Transverse colon (tissue), 4 donors: ENCODE results near the gene GABRB1.

Experiments used
- EP300 ChIP-seq: sonication (generic); formaldehyde crosslinking; IDR thresholded peaks from one replicate; pipeline ENCODE4 v1.6.1; 2017; ENCODE audit warnings: antibody characterized with exemption, low read depth
- POLR2A ChIP-seq: fragments of 450-650 bp; IDR thresholded peaks from one replicate; pipeline ENCODE4 v1.6.1; 2016; ENCODE audit warnings: antibody characterized with exemption, mild to moderate bottlenecking, moderate library complexity
- POLR2AphosphoS5 ChIP-seq, 3 donors: sonication (generic); formaldehyde crosslinking; IDR thresholded peaks; one replicate each; pipeline ENCODE4 v1.6.1; 2016; ENCODE audit warnings: antibody characterized with exemption in 3 of 3
- TF ChIP-seq, protein P1 (sequence below), 5 experiments: fragments of 200-600 bp in 3 of 5; fragments of 450-650 bp in 2 of 5; sonication (generic) in 3 of 5; IDR thresholded peaks; 1 replicate in 2 of 5; 2 replicates in 3 of 5; pipeline ENCODE4 v1.5.1; 2016 to 2017; ENCODE audit warnings: antibody characterized with exemption in 5 of 5, inconsistent platforms in 3 of 5, mild to moderate bottlenecking in 2 of 5, moderate library complexity in 1 of 5

- no peak for TF ChIP-seq POLR2A
- TF ChIP-seq, protein P1, sequence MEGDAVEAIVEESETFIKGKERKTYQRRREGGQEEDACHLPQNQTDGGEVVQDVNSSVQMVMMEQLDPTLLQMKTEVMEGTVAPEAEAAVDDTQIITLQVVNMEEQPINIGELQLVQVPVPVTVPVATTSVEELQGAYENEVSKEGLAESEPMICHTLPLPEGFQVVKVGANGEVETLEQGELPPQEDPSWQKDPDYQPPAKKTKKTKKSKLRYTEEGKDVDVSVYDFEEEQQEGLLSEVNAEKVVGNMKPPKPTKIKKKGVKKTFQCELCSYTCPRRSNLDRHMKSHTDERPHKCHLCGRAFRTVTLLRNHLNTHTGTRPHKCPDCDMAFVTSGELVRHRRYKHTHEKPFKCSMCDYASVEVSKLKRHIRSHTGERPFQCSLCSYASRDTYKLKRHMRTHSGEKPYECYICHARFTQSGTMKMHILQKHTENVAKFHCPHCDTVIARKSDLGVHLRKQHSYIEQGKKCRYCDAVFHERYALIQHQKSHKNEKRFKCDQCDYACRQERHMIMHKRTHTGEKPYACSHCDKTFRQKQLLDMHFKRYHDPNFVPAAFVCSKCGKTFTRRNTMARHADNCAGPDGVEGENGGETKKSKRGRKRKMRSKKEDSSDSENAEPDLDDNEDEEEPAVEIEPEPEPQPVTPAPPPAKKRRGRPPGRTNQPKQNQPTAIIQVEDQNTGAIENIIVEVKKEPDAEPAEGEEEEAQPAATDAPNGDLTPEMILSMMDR (IDR thresholded peaks at IDR 0.05), result no peak
- no peak for TF ChIP-seq POLR2AphosphoS5 (IDR thresholded peaks at IDR 0.05)
- no peak for TF ChIP-seq EP300
Observed at GRCh38 chr4:47218631-47219030, 187.3 kb downstream of the GABRB1 start.
